HCT116 (cell line): ENCODE data around the gene OTUB2. TPM values are rescaled to one million over a fixed set of nuclear protein-coding genes. Genes with fewer than 3 reads are reported as not detected.
A peak's percentile ranks its signal among the peaks of the same experiment; 100 is the strongest.

ENCODE experiments used
- ATAC-seq: fragments of 200-7000 bp; cut with Tn5 transposase; 2 replicates; pipeline ENCODE4 v1.9.1; 2020; ENCODE audit warnings: mild to moderate bottlenecking, moderate library complexity
- Bru-seq: library from RNA; stranded (reverse); fragments of 400-500 nt; gene quantifications from one replicate; lab custom pipeline; 2021; lab: Mats Ljungman, UMichigan
- BruChase-seq, 2 experiments: library from RNA; stranded (reverse); fragments of 400-500 nt; gene quantifications; one replicate each; lab custom pipeline; 2021; lab: Mats Ljungman, UMichigan
- BruUV-seq: library from RNA; stranded (reverse); fragments of 400-500 nt; replicated peaks from 2 replicates; lab custom pipeline; 2021; lab: Mats Ljungman, UMichigan
- CTCF ChIA-PET: fragments of 300-600 bp; sonication (Branson Sonifier 250); formaldehyde crosslinking; loops from one replicate; lab custom pipeline; 2021; ENCODE audit warnings: antibody characterized with exemption; lab: Charles Lee
- POLR2A ChIA-PET: fragments of 300-600, 350-600 bp; sonication (Branson Sonifier 250); formaldehyde crosslinking; loops from one replicate; lab custom pipeline; 2021; ENCODE audit warnings: antibody characterized with exemption; lab: Charles Lee
- RAD21 ChIA-PET, 2 experiments: fragments of 300-600 bp; sonication (Branson Sonifier 250); formaldehyde crosslinking; loops; one replicate each; lab custom pipeline; 2023; ENCODE audit warnings: low total read pairs in 2 of 2; ENCODE audit not compliant: uncharacterized antibody in 2 of 2, unreplicated experiment in 2 of 2, low non-redundant PET in 1 of 2; lab: Charles Lee
- DNase-seq: peaks from one replicate; pipeline ENCODE4 v3.0.0-alpha.2; 2010; ENCODE audit warnings: low read depth, low spot score
- H2AFZ ChIP-seq: fragments of 200-600 bp; shearing (Covaris generic), sonication (generic); 2 replicates; pipeline ENCODE4 v1.6.1; 2017; ENCODE audit warnings: low read depth, mixed run types, mixed read lengths, antibody characterized with exemption, low read length; ENCODE audit not compliant: poor library complexity, severe bottlenecking
- H3K27ac ChIP-seq: 2 replicates; pipeline ENCODE4 v1.5.1; 2012; ENCODE audit warnings: low read depth, low read length
- H3K27me3 ChIP-seq: fragments of 200-600 bp; sonication (generic); 2 replicates; pipeline ENCODE4 v1.6.1; 2016; ENCODE audit warnings: mixed run types, low read length, mixed read lengths; ENCODE audit not compliant: insufficient read depth
- H3K36me3 ChIP-seq, 2 experiments: fragments of 200-500 bp in 1 of 2; fragments of 200-600 bp in 1 of 2; sonication (Bioruptor generic) in 1 of 2; sonication (generic) in 1 of 2; 2 replicates each; pipeline versions ENCODE4 v1.5.1 to v1.6.1; 2014 to 2016; ENCODE audit warnings: low read length in 2 of 2, inconsistent platforms in 1 of 2, mixed read lengths in 1 of 2, mixed run types in 1 of 2; ENCODE audit not compliant: insufficient read depth in 2 of 2, control insufficient read depth in 1 of 2
- H3K4me1 ChIP-seq, 2 experiments: fragments of 200-600 bp in 1 of 2; sonication (generic) in 1 of 2; 2 replicates each; pipeline versions ENCODE4 v1.5.1 to v1.6.1; 2012 to 2017; ENCODE audit warnings: low read length in 2 of 2, inconsistent platforms in 1 of 2, mild to moderate bottlenecking in 1 of 2, mixed read lengths in 1 of 2, mixed run types in 1 of 2, moderate library complexity in 1 of 2; ENCODE audit not compliant: insufficient read depth in 2 of 2, control insufficient read depth in 1 of 2
- H3K4me2 ChIP-seq: fragments of 200-600 bp; sonication (generic); 2 replicates; pipeline ENCODE4 v1.6.1; 2017; ENCODE audit warnings: mixed run types, low read length, mixed read lengths
- H3K4me3 ChIP-seq, 2 experiments: fragments of 200-600 bp in 1 of 2; sonication (generic) in 1 of 2; replicated peaks in 1 of 2; 2 replicates each; pipeline ENCODE4 v1.5.1; 2011 to 2016; ENCODE audit warnings: low read length in 2 of 2, control low read depth in 1 of 2, low read depth in 1 of 2, mild to moderate bottlenecking in 1 of 2, mixed read lengths in 1 of 2, mixed run types in 1 of 2
- H3K79me2 ChIP-seq: fragments of 200-600 bp; sonication (generic); 2 replicates; pipeline ENCODE4 v1.6.1; 2017; ENCODE audit warnings: mild to moderate bottlenecking, mixed run types, low read length, moderate library complexity, mixed read lengths; ENCODE audit not compliant: insufficient read depth
- H3K9ac ChIP-seq: fragments of 200-600 bp; sonication (generic); 2 replicates; pipeline ENCODE4 v1.6.1; 2016; ENCODE audit warnings: low read length, mixed read lengths
- H3K9me2 ChIP-seq: fragments of 200-600 bp; sonication (generic), shearing (Covaris generic); 2 replicates; pipeline ENCODE4 v1.6.1; 2017; ENCODE audit warnings: mixed run types, mild to moderate bottlenecking, moderate library complexity; ENCODE audit not compliant: insufficient read depth
- H3K9me3 ChIP-seq, 2 experiments: fragments of 200-500 bp in 1 of 2; fragments of 200-600 bp in 1 of 2; sonication (Bioruptor generic) in 1 of 2; sonication (generic) in 1 of 2; 2 replicates each; pipeline ENCODE4 v1.6.1; 2014 to 2017; ENCODE audit warnings: low read length in 2 of 2, mixed read lengths in 2 of 2, inconsistent platforms in 1 of 2, low read depth in 1 of 2, mild to moderate bottlenecking in 1 of 2, mixed run types in 1 of 2, moderate library complexity in 1 of 2; ENCODE audit not compliant: control insufficient read depth in 1 of 2, insufficient read depth in 1 of 2
- H4K20me1 ChIP-seq: fragments of 200-600 bp; sonication (generic), shearing (Covaris generic); 2 replicates; pipeline ENCODE4 v1.6.1; 2017; ENCODE audit warnings: mixed run types, mild to moderate bottlenecking, moderate library complexity; ENCODE audit not compliant: insufficient read depth
- ATF3 ChIP-seq: IDR thresholded peaks from 2 replicates; pipeline ENCODE4 v1.6.1; 2012
- CBX3 ChIP-seq: IDR thresholded peaks from 2 replicates; pipeline ENCODE4 v1.6.1; 2012; ENCODE audit warnings: low read depth
- CEBPB ChIP-seq: IDR thresholded peaks from 2 replicates; pipeline ENCODE4 v1.6.1; 2012; ENCODE audit warnings: low read depth
- CTCF ChIP-seq, 3 experiments: fragments of 200-600 bp in 1 of 3; sonication (generic) in 1 of 3; IDR thresholded peaks in 2 of 3; conservative IDR thresholded peaks in 1 of 3; 2 replicates each; pipeline ENCODE4 v1.5.1; 2012 to 2017; ENCODE audit warnings: low read depth in 2 of 3, low read length in 2 of 3, antibody characterized with exemption in 1 of 3, borderline replicate concordance in 1 of 3, control low read depth in 1 of 3, mild to moderate bottlenecking in 1 of 3, mixed read lengths in 1 of 3, mixed run types in 1 of 3, moderate library complexity in 1 of 3; ENCODE audit not compliant: insufficient read depth in 1 of 3
- EGR1 ChIP-seq: IDR thresholded peaks from 2 replicates; pipeline ENCODE4 v1.6.1; 2012; ENCODE audit warnings: low read depth
- EZH2phosphoT487 ChIP-seq: fragments of 200-600 bp; IDR thresholded peaks from 2 replicates; pipeline ENCODE4 v1.6.1; 2018; ENCODE audit warnings: antibody characterized with exemption, borderline replicate concordance
- FOSL1 ChIP-seq: IDR thresholded peaks from 2 replicates; pipeline ENCODE4 v1.6.1; 2012; ENCODE audit warnings: low read depth
- JUND ChIP-seq: IDR thresholded peaks from 2 replicates; pipeline ENCODE4 v1.6.1; 2012
- POLR2A ChIP-seq: IDR thresholded peaks from 2 replicates; pipeline ENCODE4 v1.7.0; 2011; ENCODE audit warnings: borderline replicate concordance; ENCODE audit not compliant: insufficient read depth, insufficient read length; ENCODE audit errors: extremely low read depth
- POLR2AphosphoS5 ChIP-seq: IDR thresholded peaks from 2 replicates; pipeline ENCODE4 v1.6.1; 2011; ENCODE audit warnings: mild to moderate bottlenecking, low read depth, low read length, moderate library complexity
- RAD21 ChIP-seq: IDR thresholded peaks from 2 replicates; pipeline ENCODE4 v1.6.1; 2012; ENCODE audit warnings: low read depth, mild to moderate bottlenecking
- REST ChIP-seq: IDR thresholded peaks from 2 replicates; pipeline ENCODE4 v1.6.1; 2012; ENCODE audit warnings: low read depth
- SIN3A ChIP-seq: IDR thresholded peaks from 2 replicates; pipeline ENCODE4 v1.6.1; 2012; ENCODE audit warnings: low read depth
- SP1 ChIP-seq: IDR thresholded peaks from 2 replicates; pipeline ENCODE4 v1.6.1; 2012; ENCODE audit warnings: low read depth
- TCF7L2 ChIP-seq: IDR thresholded peaks from 2 replicates; pipeline ENCODE4 v1.7.0; 2011; ENCODE audit warnings: borderline replicate concordance, inconsistent platforms; ENCODE audit not compliant: insufficient read depth, insufficient read length; ENCODE audit errors: extremely low read depth
- ZNF274 ChIP-seq: fragments of 200-500 bp; sonication (Bioruptor generic); IDR thresholded peaks from 2 replicates; pipeline ENCODE4 v1.6.1; 2014; ENCODE audit warnings: mild to moderate bottlenecking, low read depth, low read length, inconsistent platforms
- intact Hi-C: fragments of 100-400 bp; cut with micrococcal nuclease; formaldehyde crosslinking; loops from 2 replicates; pipeline ENCODE4 v1.10.0; 2022
- long read RNA-seq: library from polyadenylated mRNA; unstranded; transcript quantifications from one replicate; pipeline ENCODE4 v2.0.0, GENCODE V29; 2021; ENCODE audit not compliant: unreplicated experiment
- polyA plus RNA-seq: library from polyadenylated mRNA; unstranded; fragments of >200 nt; gene quantifications from 2 replicates; pipeline ENCODE4 v1.2.1, GENCODE V29; 2012; ENCODE audit warnings: missing spikeins
- total RNA-seq: library from RNA; stranded (reverse); gene quantifications from one replicate; pipeline ENCODE4 v1.2.1, GENCODE V29; 2021; ENCODE audit not compliant: unreplicated experiment

Gene OTUB2
- total RNA-seq (6.6 TPM), Bru-seq, nascent RNA (percentile 50 among the genes with signal in this experiment), BruChase-seq, experiment 1, labeled RNA remaining after a 6-hour chase (percentile 46 among the genes with signal in this experiment), BruChase-seq, experiment 2, labeled RNA remaining after a 2-hour chase (percentile 59 among the genes with signal in this experiment)
- polyA plus RNA-seq = 4.5 and 5.3 TPM in 2 replicates
- long read RNA-seq, partial matches to known transcripts = 0 of 3 reads
- long read RNA-seq, other reads (novel, unspliced or antisense) = 2 of 3 reads

- H4K20me1 ChIP-seq = no peaks in the 10 kb centered on the region
- peak within 1 kb of the TSS; percentile 89 for H2AFZ ChIP-seq
- TF ChIP-seq FOSL1 = no peak
- no peak for TF ChIP-seq CTCF (IDR thresholded peaks at IDR 0.05 in 2 of 3, conservative IDR thresholded peaks at IDR 0.05 in 1 of 3; ENCODE audit: borderline replicate concordance in 1 of 3, insufficient read depth in 1 of 3, low read depth in 2 of 3, low read length in 2 of 3)
- TF ChIP-seq REST = no peak
- TF ChIP-seq RAD21 = no peak
- TF ChIP-seq ZNF274 = no peak
- TF ChIP-seq CEBPB = no peak
- no peak for TF ChIP-seq SP1
- no peak for TF ChIP-seq SIN3A
- TF ChIP-seq POLR2A = no peak
- no peak for TF ChIP-seq ATF3
- no peak for TF ChIP-seq POLR2AphosphoS5
- TF ChIP-seq TCF7L2 = no peak
- no peak for TF ChIP-seq CBX3
- no peak for TF ChIP-seq JUND
- TF ChIP-seq EZH2phosphoT487 = no peak
- TF ChIP-seq EGR1 = no peak
- no TSS peak for BruUV-seq
- ChIA-PET POLR2A (interaction anchor here (0.6 kb wide), 1 partner anchor 9 kb away, joined by 3 read pairs; no protein-coding TSS in a partner anchor), CTCF (interaction anchor here (1.0 to 1.5 kb wide), 6 partner anchors 10 to 110 kb away, joined by 3 to 11 read pairs (median 5); no protein-coding TSS in a partner anchor), RAD21 (interaction anchor here in 1 of 2 experiments (0.7 kb wide), 1 partner anchor 10 kb away, joined by 3 read pairs; no protein-coding TSS in a partner anchor)
- H3K36me3 ChIP-seq = no peaks in the 10 kb centered on the region
- no peaks in the 10 kb centered on the region for H3K9me2 ChIP-seq
- H3K27ac ChIP-seq = peak within 1 kb of the TSS; percentile 6; the same call in 1 of the 2 replicates
- no peaks in the 10 kb centered on the region for H3K9me3 ChIP-seq
- no peaks in the 10 kb centered on the region for H3K27me3 ChIP-seq
- DNase-seq = peak; percentile 97
- ATAC-seq = peak; percentile 83
- peak within 1 kb of the TSS; percentile 75 for H3K9ac ChIP-seq
- H3K79me2 ChIP-seq = no peaks in the 10 kb centered on the region; the same call in 1 of the 2 replicates
- intact Hi-C loops = no loop called here
- peaks cover 29 to 53% of the 10 kb centered on the region in 2 experiments for H3K4me1 ChIP-seq
- H3K4me2 ChIP-seq = peak within 1 kb of the TSS; percentile 93
- H3K4me3 ChIP-seq = peak within 1 kb of the TSS; percentile 49 to 66
Observed at GRCh38 chr14:94026173-94026888, at the start of gene OTUB2. Gene OTUB2 (plus strand): TSS chr14:94026340. CDS start chr14:94026538, 198 bp downstream.
